OCI-LY3 (cell line): ENCODE data around the gene CDCP2.

Source experiments
- H2AFZ ChIP-seq: fragments of 200-600, 300-600 bp; shearing (Covaris generic); 2 replicates; pipeline ENCODE4 v1.6.0; 2014; ENCODE audit warnings: antibody characterized with exemption, low read depth, low read length
- H3K27ac ChIP-seq: fragments of 200-600, 300-600 bp; sonication (generic); 2 replicates; pipeline ENCODE4 v1.5.1; 2014; ENCODE audit warnings: mild to moderate bottlenecking, low read length, moderate library complexity, mixed read lengths
- H3K27me3 ChIP-seq: fragments of 200-600, 300-600 bp; sonication (generic); 2 replicates; pipeline ENCODE4 v1.6.1; 2014; ENCODE audit warnings: low read depth, low read length, mixed read lengths
- H3K36me3 ChIP-seq: fragments of 200-600, 300-600 bp; sonication (generic); replicated peaks from 2 replicates; pipeline ENCODE3; 2014; ENCODE audit warnings: low read depth, low read length, mixed read lengths
- H3K4me1 ChIP-seq: fragments of 300-600, 200-600 bp; sonication (generic); 2 replicates; pipeline ENCODE4 v1.6.1; 2014; ENCODE audit warnings: low read length, mixed read lengths
- H3K4me2 ChIP-seq: fragments of 200-600, 300-600 bp; sonication (generic); 2 replicates; pipeline ENCODE4 v1.6.1; 2014; ENCODE audit warnings: low read length, mixed read lengths
- H3K4me3 ChIP-seq: fragments of 300-600, 200-600 bp; sonication (generic); 2 replicates; pipeline ENCODE4 v1.5.1; 2014; ENCODE audit warnings: antibody characterized with exemption, mild to moderate bottlenecking, low read length, moderate library complexity
- H3K79me2 ChIP-seq: fragments of 300-600, 200-600 bp; shearing (Covaris generic); 2 replicates; pipeline ENCODE4 v1.6.1; 2014; ENCODE audit warnings: mild to moderate bottlenecking, low read length, mixed read lengths
- H3K9ac ChIP-seq: fragments of 300-600, 200-600 bp; shearing (Covaris generic); 2 replicates; pipeline ENCODE4 v1.6.0; 2014; ENCODE audit warnings: mild to moderate bottlenecking, low read length, moderate library complexity
- H3K9me3 ChIP-seq: fragments of 200-600, 300-600 bp; shearing (Covaris generic); 2 replicates; pipeline ENCODE4 v1.6.1; 2014; ENCODE audit warnings: low read length, mixed read lengths; ENCODE audit not compliant: insufficient read depth
- H4K20me1 ChIP-seq: fragments of 200-600, 300-600 bp; sonication (generic); 2 replicates; pipeline ENCODE4 v1.6.1; 2016; ENCODE audit warnings: low read length, mixed read lengths; ENCODE audit not compliant: insufficient read depth
- CTCF ChIP-seq: fragments of 200-600, 300-600 bp; sonication (generic); IDR thresholded peaks from 2 replicates; pipeline ENCODE4 v1.5.1; 2014; ENCODE audit warnings: antibody characterized with exemption, low read length, low read depth
- EZH2phosphoT487 ChIP-seq: fragments of 200-600 bp; shearing (Covaris generic); IDR thresholded peaks from 2 replicates; pipeline ENCODE4 v1.6.1; 2018; ENCODE audit warnings: antibody characterized with exemption, mixed run types, low read depth

The CDCP2 gene

DNA sequence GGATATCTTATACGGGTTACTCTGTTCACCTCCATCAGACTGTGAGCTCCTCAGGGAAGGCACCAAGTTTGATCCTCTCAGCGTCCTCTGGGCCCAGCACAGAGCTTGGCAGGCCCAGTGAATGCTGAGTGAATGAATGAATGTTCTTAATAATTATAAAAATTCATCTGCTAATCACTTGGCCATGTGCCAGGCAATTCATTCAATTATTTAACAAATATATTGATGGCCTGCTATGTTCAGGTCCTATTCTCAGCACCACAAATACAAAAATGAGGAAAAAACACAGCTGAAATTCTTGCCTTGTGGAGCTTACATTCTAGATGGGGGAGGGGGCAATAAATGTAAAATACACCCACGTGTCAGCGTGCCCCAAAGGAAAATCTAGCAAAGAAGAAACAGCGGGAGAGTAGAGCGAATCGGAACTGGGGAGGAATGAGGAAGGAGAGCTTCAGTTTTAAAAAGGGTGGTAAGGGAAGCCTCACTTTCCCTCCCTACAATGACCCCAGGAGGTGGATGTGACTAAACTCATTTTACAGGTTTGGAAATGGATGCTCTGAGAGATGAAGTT lies 15.8 kb downstream of the CDCP2 start:
- H3K4me3 ChIP-seq, result no peak overlapping the region
- H3K27ac ChIP-seq, result no peak overlapping the region
- no peaks in the 10 kb centered on the region for H4K20me1 ChIP-seq
- H3K4me1 ChIP-seq, result no peaks in the 10 kb centered on the region
- no peak overlapping the region for H2AFZ ChIP-seq
- H3K4me2 ChIP-seq, result no peak overlapping the region
- TF ChIP-seq EZH2phosphoT487 (no peak), CTCF (no peak)
- H3K27me3 ChIP-seq, result no peaks in the 10 kb centered on the region
- no peaks in the 10 kb centered on the region for H3K79me2 ChIP-seq
- H3K9ac ChIP-seq, result no peak overlapping the region
- H3K9me3 ChIP-seq, result no peaks in the 10 kb centered on the region
- no peaks in the 10 kb centered on the region for H3K36me3 ChIP-seq

DNA sequence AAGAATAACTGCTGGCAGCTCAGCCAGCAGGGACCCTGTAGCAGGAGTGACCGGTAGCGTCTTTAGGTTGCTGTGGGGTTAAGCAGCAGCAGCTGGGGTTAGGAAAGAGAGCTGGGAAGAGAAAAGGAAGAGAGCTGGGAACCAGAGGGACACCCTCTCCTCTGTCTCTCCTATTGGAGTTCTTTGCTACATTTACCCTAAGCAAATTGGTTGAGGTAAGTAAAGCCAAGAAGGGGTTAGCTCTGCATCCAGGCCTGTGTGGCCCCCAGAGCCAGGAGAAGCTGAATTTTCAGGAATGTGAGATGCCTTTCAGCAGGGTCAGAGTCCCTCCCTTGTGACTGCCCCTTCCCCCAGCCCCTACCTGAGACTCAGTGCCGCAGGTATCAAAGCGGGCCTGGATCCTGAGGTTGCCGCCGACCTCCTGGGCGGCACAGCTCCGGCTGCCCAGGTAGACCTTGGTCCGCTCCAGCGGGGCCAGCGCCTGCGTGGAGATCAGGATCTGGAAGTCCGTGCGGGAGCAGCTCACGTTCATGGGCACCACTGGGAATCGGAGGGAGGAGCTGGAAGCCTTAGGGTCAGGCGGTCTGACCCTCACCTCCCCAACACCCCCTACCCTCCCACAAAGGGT lies 16.4 kb downstream of the CDCP2 start:
- no peak overlapping the region for H3K4me2 ChIP-seq
- H3K4me3 ChIP-seq, result no peak overlapping the region
- no peak overlapping the region for H2AFZ ChIP-seq
- no peaks in the 10 kb centered on the region for H3K27me3 ChIP-seq
- H3K79me2 ChIP-seq, result no peaks in the 10 kb centered on the region
- H4K20me1 ChIP-seq, result no peaks in the 10 kb centered on the region
- no peaks in the 10 kb centered on the region for H3K4me1 ChIP-seq
- H3K9me3 ChIP-seq, result no peaks in the 10 kb centered on the region
- H3K9ac ChIP-seq, result no peak overlapping the region
- no peaks in the 10 kb centered on the region for H3K36me3 ChIP-seq
- H3K27ac ChIP-seq, result no peak overlapping the region
- TF ChIP-seq CTCF (no peak), EZH2phosphoT487 (no peak)

DNA sequence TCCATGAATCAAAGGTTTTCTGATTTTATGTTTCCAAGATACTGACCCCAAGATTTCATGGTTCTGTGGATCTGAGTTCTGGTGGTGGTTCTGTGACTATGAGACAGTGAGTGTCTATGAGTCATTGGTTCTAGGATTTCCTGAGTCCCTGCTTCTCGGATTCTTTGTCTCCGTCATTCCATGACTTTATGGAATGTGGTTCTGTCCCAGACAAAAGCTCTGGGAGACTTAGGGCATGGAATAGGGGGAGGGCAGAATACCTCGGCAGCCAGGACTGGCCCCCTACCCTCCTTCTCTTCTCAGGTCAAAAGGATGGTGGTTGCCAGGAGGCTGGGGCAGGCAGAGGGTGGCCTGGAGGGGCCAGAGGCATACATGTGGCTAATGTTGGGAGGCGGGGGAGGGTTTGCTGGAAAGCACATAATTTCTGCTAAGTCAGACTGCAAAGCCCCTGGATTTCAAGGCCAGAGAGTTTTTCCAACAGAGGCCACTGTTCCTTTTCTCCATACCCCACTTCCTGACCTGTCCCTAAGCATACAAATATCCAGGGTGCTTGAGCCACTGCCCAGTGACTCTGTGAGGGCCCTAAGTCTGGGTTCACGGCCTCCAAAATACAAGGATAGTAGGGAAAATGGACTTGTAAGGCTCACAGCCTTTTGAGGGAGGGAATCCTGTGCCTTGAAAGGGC lies 17.2 kb downstream of the CDCP2 start:
- Histone ChIP-seq H3K27me3 (no peaks in the 10 kb centered on the region), H3K36me3 (no peaks in the 10 kb centered on the region), H4K20me1 (no peaks in the 10 kb centered on the region), H2AFZ (no peak overlapping the region), H3K9ac (no peak overlapping the region), H3K4me3 (no peak overlapping the region), H3K9me3 (no peaks in the 10 kb centered on the region), H3K79me2 (no peaks in the 10 kb centered on the region), H3K27ac (no peak overlapping the region), H3K4me1 (no peaks in the 10 kb centered on the region), H3K4me2 (no peak overlapping the region)
- TF ChIP-seq CTCF (no peak), EZH2phosphoT487 (no peak)

DNA sequence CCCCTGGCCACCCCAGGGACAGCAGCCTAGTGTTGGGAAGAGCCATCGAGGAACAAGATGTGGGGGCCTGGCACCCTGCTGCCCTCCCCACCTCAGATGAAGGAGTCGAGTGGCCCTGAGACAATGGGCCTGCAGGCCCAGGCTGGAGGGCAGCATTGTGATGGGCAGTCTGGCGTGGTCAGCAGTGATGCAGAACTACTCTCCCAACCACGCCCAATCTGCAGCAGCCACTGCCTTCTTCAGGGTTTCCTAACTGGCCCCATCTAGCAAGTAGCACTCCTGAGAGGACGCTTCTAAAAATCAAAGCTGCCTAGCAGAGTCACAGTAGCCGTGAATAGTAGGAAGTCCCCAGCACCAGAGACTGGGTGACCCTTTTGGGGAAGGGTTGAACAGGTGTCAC lies 18.5 kb downstream of the CDCP2 start:
- no peaks in the 10 kb centered on the region for H3K36me3 ChIP-seq
- no peak overlapping the region for H3K27ac ChIP-seq
- H3K9ac ChIP-seq, result no peak overlapping the region
- H3K4me3 ChIP-seq, result no peak overlapping the region
- TF ChIP-seq CTCF (no peak), EZH2phosphoT487 (no peak)
- H4K20me1 ChIP-seq, result no peaks in the 10 kb centered on the region
- H3K4me1 ChIP-seq, result no peaks in the 10 kb centered on the region
- no peaks in the 10 kb centered on the region for H3K9me3 ChIP-seq
- no peak overlapping the region for H2AFZ ChIP-seq
- no peak overlapping the region for H3K4me2 ChIP-seq
- H3K27me3 ChIP-seq, result no peaks in the 10 kb centered on the region
- no peaks in the 10 kb centered on the region for H3K79me2 ChIP-seq
